HG02642 (cell line): ENCODE data around the gene FOXD1.
"Not testable (repeated sequence)": the region's sequence is repeated elsewhere in the genome, so short reads cannot be mapped to it uniquely, and the experiment has no call there.

Source experiments
- ATAC-seq: cut with Tn5 transposase; IDR thresholded peaks from one replicate; pipeline ENCODE4 v1.9.1; 2021; ENCODE audit warnings: mild to moderate bottlenecking; ENCODE audit not compliant: unreplicated experiment, poor library complexity

Gene FOXD1

GRCh38 chr5:73464016-73464745 lies 15.6 kb upstream of the FOXD1 start:
- no peak for ATAC-seq

DNA sequence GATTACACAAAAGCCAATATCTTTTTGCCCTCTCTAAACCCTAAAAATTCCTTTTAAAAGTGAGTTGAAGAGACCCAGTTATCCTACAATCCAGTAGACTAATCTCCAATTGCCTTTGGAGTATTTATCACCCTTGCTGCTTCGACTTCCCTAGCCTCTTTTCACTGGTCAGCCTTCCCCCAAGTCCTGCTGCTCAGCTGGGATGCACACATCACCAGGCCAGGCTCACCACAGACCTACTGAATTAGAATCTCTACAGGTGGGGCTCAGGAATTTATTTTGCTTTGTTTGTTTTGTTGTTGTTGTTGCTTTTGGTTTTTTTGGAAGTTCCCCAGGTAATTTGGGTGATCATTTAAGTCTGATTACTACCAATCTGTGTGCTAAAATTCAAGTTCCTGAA lies 11.6 kb upstream of the FOXD1 start:
- no peak for ATAC-seq

DNA sequence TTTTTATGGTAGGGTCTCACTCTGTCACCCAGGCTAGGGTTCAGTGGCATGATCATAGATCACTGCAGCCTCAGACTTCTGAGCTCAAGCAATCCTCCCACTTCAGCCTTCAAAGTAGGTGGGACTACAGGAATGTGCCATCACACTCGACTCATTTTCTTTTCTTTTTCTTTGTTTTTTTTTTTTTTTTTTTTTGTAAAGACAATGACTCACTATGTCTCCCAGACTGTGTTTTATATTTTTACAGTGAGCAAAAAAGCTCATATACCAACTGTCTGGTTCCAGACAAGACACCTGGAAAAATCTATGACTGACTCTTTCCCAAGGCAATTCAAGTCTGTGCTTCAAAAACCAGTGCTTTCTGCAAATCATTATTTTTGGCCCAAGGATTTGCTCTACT lies 10.8 kb upstream of the FOXD1 start:
- no peak for ATAC-seq

- not testable (repeated sequence) for ATAC-seq
These were observed 7.9 kb upstream of the FOXD1 start for GRCh38 chr5:73456462-73456861.

- ATAC-seq, result no peak
These were observed 5.9 kb upstream of the FOXD1 start for GRCh38 chr5:73454379-73455036.

GRCh38 chr5:73452215-73452614 lies 3.6 kb upstream of the FOXD1 start:
- ATAC-seq, result no peak

- peak; percentile 34 for ATAC-seq
These were observed 2.9 kb upstream of the FOXD1 start for GRCh38 chr5:73451224-73452130.

- no peak for ATAC-seq
These were observed 2.2 kb upstream of the FOXD1 start for GRCh38 chr5:73450672-73451223.

DNA sequence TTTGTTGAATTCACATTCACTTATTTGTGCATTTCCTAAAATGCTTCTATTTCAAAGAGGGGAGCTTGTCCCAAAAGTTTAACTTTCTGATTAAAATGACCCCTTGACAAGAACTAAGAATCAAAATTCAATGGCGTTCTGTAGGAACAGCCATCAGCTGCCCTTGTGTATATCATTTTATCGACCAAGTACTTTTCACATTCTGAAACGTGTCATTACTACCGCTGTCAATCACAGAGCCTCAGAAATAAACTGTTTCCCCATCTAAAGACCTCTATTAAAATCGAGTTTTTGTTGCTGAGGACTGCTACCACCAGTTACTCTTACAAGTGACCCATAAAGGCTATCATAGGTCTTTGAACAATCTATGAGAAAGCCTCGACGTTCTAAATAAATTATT lies 1.6 kb upstream of the FOXD1 start:
- no peak for ATAC-seq

DNA sequence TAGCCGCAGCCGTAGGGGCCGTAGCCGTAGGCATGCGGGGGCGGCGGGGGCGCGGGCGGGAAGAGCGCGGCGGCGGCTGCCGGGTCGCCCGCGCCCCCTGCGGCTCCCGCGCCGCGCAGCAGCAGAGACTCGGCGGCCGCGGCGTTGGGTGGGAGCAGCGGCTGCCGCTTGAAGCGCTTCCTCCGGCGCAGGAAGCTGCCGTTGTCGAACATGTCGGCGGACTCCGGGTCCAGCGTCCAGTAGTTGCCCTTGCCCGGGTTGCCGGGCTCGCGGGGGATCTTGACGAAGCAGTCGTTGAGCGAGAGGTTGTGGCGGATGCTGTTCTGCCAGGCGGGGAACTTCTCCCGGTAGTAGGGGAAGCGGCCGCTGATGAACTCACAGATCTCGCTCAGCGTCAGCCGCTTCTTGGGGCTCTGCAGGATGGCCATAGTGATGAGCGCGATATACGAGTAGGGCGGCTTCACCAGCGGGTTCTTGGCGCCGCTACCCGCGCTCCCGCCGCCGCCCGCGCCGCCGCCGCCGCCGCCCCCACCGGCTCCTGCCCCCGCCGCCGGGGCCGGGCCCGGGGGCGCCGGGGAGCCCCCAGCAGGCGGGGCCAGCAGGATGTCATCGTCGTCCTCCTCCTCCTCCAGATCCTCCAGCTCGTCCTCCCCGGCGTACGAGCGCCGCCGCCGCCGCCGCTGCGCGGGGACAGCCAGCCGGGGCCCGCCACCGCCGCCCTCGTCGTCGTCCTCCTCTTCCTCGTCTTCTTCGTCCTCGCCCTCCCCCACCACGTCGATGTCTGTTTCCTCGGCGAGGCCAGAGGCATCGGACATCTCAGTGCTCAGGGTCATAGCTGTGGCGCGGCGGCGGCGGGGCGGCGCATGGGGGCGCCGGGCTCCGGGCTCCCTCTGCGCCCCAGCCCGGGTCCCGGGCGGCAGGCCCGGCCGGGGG lies 781 bp downstream of the FOXD1 start:
- peak; percentile 37 for ATAC-seq

GRCh38 chr5:73446631-73447529 lies 1.7 kb downstream of the FOXD1 start:
- ATAC-seq, result peak; percentile 28

DNA sequence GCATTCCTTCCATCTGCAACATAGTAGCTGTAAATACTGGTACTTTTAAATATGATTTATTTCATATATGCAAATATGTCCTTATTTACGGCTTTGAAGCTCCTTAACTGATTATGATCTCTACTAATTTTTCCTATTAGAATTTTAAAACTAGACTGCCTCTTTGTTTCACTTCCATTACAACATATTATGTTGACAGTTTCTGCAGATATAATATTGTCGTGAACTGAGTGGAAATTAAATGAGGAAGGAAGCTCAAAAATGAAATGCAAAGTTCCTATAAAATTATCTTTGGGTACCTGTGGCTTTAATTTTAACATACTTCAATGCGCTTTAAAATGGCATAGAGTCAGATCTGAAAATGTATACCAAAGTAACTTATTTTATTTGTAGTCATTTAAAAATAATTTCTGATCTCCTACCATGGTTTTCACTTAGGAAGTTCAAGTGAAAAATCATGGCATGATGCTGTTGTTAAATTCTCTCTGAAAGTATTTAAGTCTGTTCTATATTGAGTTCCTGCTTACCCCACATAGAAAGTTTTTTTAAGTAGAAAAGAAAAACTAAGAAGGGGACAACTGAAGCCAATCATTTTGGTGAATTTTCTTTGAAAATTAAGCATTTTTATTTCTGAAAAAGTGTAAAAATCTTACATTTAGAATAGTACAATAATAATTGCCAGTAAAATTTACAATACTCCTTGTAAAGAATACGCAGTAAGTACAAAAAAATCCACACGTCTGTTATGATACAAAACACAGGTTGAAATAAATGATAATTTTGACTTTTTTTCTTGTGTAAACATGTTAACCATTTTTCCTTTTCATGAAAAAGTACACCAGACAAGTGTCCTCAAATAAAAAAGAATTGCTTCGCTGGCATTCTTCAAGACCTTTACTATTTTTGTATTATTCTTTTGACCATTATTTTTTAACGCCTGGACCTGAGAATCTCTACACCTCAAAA lies 2.6 kb downstream of the FOXD1 start:
- ATAC-seq, result no peak

DNA sequence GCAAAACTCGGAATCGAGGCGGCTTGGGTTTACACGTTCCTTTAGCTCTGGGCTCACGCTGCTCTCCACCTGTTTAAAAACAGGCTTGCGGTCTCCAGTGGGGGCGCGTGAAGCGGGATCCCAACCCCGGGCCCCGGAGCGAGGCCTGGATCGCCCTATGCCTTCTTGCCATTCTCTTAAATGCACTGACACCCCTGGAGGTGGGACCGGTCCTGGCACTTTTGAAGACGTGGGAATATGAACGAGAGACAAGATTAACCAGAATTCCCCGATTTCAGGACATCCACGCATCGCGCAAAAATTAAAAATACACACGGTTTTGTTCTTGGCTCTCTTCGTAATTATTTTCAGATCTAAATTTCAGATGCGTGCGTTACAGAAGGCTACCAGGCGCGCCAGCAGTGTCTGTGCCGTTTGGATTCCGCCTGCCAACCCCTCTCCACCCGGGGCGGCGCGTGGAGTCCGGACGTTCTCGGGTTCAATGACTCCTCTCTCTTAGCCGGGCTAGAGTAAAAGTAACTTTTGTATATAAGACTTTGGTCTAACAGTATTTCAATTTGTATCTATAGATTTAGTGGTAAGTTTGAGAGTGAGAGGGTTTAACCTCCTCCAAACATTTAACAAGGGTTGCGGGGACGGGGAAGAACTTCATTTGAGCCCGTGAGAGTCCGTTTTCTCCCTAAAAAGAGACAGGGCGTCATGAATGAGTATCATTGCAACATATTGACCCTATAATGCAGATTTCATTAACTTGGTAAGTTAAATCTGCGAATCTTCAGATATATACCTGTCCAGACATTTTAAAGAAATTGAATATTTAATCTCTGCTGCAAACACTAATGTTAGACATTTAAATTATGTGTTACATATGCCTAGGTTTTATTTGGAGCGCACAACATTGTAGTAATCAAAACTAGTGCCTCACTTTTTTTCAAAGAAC lies 3.8 kb downstream of the FOXD1 start:
- ATAC-seq, result no peak

DNA sequence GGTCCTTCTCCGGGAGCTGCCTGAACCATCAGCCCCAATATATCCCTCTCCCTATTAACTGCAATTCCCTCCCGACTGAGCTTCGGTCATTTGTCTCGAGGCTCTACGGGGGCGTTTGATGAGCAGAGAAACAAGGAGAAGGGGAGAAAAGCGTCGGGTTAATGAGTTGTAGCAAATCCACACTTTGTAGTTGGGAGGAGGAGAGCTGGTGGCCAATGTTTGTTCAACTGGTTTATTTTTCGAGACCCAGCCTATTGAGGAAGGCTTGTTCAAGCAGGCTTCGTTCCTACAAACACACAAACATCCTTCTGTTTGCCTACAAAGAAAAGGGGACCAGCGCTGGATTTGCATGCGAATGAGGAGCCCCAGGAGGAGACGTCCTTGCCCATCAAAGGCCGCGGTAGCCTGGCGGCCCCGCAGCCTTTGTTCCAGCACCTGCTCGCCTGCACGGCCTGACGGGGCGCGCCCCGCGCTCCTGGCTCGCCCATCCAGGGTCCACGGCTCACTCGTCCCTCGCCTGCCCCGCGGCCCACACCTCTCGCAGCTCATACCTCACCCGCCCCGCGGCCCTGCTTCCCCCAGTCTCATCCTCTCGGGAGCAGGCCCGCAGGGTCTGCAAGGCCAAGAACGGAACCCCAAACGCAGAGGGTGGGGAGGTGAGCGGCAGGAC lies 4.6 kb downstream of the FOXD1 start:
- ATAC-seq, result no peak

GRCh38 chr5:73442996-73443627 lies 5.5 kb downstream of the FOXD1 start:
- ATAC-seq, result no peak
